GM18520 (cell line): ENCODE measurements around the gene LYPD8.

Experiments
- ATAC-seq: cut with Tn5 transposase; IDR thresholded peaks from one replicate; pipeline ENCODE4 v1.9.1; 2021; ENCODE audit not compliant: unreplicated experiment

The LYPD8 gene

DNA sequence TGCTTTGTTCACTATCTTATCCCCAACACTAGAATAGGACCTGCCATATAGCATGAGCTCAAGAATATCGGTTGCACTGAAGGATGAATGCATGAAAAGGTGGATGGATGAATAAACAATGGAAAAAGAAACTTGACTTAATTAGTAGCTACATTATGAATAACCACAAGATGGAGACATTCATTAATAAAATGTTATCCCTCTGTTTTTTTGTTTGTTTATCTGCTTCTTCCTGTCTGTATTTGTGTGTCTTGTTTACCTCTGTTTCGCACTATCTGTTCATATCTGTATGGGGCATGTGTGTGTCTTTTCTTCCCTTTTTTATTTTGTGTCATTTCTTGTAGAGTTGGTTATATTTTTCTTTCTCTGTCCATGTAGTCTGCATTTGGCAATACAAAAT, 51.9 kb downstream of the LYPD8 start:
- no peak for ATAC-seq

DNA sequence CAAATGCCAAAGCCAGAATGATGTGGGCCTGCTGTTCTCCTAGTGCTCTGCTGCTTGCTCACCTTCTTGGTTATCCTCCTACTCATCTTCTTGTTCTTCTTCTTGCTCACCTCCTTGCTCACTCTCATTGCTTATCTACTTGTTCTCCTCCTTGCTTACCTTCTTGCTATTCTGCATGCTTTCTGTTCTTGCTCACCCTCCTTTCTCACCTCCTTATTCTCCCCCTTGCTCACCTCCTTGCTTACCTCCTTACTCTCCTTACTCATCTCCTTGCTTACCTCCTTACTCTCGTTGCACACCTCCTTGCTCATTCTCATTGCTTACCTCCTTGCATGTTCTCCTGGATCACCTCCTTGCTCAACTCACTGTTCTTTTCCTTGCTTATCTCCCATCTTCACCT, 52.8 kb downstream of the LYPD8 start, which contains the start of gene OR14I1:
OR14I1 (minus strand) TSS at position 53 of the 400 bp plus-strand sequence.
- ATAC-seq: no peak

DNA sequence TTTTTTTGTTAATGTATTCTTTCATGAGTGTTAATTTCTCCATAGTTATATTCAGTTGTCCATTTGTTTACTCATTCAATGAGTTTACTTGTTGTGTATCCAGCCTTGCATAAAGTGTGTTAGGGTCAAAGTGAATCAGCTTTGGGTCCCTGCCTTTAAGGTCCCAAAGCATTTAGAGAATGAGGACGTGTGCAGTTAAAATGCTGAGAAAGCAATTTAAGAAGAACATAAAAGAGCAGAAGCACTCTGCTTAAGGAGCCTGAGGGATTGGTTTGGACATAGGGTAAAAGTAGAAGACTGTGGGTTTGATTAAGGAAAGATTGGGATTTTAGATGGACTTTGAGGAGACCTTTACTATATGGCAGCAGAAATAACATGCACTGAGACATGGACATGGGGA, 56.5 kb downstream of the LYPD8 start:
- no peak for ATAC-seq

DNA sequence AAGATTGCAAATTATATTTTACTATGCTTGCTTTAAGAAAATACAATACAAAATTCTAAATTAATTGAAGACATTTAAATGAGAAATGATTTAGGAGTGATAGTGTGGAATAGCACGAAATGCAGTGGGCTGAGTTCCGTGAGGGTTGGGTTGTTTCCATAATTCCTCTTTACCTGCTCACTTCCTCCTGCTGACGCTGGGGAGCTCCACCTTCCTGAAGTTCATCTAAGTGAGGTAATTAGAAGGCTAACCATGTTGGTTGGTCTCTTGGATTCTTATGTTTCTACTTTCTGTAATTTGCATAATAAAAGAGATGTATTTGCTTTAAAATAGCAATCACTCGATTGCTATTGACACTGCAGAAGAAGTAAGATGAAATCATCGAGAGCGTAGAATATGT, 57.7 kb downstream of the LYPD8 start:
- ATAC-seq: no peak

DNA sequence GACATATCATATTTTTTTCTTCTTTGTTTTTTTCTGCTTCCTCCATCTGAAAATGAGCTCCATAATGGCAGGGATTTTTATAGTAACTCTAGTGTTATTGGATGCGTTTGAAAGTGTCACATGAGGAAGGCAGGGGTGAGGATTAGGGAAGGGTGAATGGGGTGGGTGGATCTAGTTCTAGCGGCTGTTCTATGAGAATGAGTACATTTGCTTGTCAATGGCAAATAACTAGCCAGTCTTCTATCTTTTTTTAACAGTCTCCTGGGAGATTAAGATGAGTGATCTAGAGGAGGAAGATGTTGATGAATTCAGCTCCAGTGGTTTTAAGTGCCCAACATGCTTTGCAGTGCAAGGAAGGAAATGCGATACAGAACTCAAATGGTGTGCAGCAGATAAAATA, 58.8 kb downstream of the LYPD8 start:
- ATAC-seq: no peak

DNA sequence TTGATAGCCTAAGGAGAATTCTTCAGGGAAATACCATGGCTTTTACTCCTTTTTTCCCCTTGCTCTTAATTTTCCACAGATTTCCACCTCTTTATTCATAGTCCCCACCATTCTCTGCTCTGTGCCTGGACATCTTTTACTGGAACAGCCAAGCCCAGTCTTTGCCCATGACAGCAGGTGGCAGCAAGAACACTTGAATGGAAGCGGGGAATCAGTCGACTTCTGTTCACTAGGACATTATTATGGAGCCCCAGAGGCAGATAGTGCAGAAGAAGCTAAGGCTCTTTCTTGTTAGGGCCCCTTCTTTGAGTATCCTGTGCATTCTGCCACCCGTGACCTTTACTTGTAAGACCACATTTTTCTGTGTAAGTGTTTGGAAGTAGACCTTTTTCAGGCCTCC, 59.3 kb downstream of the LYPD8 start:
- no peak for ATAC-seq

DNA sequence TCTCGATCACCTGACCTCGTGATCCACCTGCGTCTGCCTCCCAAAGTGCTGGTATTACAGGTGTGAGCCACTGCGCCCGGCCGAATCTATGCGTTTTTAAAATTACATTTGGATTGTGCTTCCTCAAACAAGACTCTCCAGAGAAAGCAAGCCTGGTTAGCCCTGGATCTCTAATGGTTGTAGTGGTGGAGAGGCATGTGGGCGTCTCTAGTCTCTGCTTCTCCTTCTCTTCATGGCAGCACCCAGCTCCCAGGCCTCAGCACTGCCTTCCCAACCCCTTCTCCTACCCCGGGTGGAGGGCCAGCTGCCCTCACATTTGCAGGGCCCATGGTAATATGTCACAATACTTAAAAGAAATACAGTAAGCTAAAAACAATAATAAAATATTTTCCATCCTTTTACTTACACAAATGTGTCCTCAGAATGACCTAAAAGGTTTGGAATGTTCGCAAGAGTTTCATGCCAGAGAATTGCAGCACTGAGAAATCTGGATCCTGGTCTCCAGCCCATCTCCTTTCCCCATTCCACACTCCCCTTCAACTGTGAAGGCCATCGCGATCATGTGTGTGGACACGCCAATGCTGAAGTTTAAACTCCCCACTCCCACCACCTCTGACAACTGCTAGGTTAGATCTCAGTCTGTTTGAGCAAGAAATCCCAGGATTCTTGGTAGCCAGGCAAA, 60.0 kb downstream of the LYPD8 start:
- no peak for ATAC-seq

DNA sequence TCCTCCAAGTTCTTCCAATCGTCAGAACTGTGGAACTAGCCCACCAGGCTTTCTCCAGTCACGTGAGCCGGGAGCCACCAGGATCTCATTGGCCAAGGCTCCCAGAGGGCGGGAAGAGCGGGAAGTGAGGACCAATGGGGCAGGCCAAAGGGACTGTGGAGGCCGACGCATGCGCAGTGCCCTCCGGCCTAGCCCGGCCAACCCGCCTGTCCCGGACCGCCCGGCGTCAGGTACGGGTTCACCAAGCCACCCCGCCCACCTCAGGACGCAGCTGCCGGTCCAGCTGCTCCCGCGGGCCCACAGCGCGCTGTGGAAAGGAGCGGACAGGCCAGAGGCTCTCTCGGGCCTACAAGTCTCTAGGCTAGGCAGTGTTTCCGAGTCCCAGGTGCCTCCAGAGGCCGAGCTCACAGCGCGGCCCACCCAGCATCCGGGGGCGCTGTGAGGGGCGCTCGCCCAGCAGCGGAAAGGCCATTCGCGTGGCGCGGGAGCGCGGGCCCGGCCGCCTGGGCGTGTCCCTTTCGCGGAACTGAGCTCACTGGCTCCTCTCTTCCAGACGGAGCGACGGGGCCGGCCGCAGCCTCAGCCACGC, 63.9 kb downstream of the LYPD8 start:
- ATAC-seq: no peak
